HG03097 (cell line): ENCODE results near the gene AMN1.
"Not testable (repeated sequence)": the region's sequence is repeated elsewhere in the genome, so short reads cannot be mapped to it uniquely, and the experiment has no call there.

ENCODE experiments used
- ATAC-seq: cut with Tn5 transposase; IDR thresholded peaks from one replicate; pipeline ENCODE4 v1.9.1; 2021; ENCODE audit not compliant: unreplicated experiment, low FRiP score

Gene AMN1

GRCh38 chr12:31733549-31734432 is 5.0 kb upstream of the AMN1 start:
- not testable (repeated sequence) for ATAC-seq

- no peak for ATAC-seq
These were observed 4.2 kb upstream of the AMN1 start for GRCh38 chr12:31732926-31733548.

- not testable (repeated sequence) for ATAC-seq
These were observed 2.4 kb upstream of the AMN1 start for GRCh38 chr12:31731203-31731602.

DNA sequence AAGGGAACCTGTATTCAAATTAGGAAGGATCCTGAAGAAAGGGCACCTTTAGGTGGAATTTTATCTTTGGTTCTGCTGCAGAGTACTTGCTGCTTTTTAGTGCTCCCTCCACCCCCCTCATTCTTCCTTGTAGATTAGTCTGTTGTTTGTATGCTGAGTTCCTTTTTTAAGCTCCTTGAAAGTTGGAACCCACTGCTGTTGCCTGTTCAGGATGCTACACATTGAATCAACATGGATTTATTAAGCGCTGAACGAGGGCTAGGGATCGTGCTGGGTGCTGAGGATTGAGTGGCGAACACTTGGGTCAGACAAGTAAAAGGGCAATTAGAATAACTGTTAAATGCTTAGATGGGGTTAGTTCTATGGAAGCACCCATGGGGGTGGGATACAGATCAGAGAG is 884 bp upstream of the AMN1 start:
- no peak for ATAC-seq

DNA sequence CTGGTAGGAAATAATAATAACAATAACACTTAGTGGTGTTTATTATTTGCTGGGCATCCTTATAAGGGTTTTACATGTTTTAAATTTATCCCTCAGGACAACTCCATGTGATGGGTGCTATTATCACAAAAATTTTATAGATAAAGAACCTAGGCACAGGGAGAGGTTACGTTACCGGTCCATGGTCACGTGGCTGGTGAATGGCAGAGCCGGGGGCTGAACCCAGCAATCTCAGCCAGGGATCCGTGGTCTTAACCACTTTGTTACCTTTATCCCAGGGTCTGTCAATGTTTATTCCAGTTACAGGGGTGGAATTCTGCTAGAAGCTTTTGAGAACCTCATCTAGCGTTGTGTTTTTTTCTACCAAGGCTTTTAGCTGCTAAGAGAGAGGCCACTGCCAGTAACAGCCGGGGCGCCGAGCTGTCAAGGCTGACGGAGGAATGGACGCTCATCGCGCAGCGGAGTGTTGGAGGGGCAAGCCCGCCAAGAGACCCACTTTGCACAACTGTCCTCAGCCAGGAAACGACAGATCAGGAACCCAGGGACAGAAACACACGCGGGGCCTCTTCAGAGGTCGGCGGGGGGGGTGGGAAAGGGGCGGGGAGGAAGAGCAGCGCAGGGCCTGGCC is 418 bp downstream of the AMN1 start:
- ATAC-seq = no peak

GRCh38 chr12:31727192-31727591 is 1.6 kb downstream of the AMN1 start:
- ATAC-seq = no peak

GRCh38 chr12:31726575-31726974 is 2.2 kb downstream of the AMN1 start:
- ATAC-seq = no peak

- no peak for ATAC-seq
These were observed 4.3 kb downstream of the AMN1 start for GRCh38 chr12:31724557-31724956.

- ATAC-seq = no peak
These were observed 6.2 kb downstream of the AMN1 start for GRCh38 chr12:31722580-31722979.

GRCh38 chr12:31718542-31719198 is 10.2 kb downstream of the AMN1 start:
- not testable (repeated sequence) for ATAC-seq

DNA sequence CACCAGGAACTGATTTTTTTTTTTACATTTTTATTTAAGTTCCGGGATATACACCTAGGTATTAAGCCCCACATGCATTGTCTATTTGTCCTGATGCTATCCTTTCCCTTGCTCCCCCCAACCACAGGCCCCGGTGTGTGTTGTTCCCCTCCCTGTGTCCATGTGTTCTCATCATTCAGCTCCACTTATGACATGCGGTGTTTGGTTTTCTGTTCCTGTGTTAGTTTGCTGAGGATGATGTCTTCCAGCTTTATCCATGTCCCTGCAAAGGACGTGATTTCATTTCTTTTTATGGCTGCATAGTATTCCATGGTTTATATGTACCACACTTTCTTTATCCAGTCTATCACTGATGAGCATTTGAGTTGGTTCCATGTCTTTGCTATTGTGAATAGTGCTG is 11.8 kb downstream of the AMN1 start:
- not testable (repeated sequence) for ATAC-seq

GRCh38 chr12:31715283-31715825 is 13.5 kb downstream of the AMN1 start:
- ATAC-seq = no peak

- ATAC-seq = no peak
These were observed 14.2 kb downstream of the AMN1 start for GRCh38 chr12:31714406-31715271.

DNA sequence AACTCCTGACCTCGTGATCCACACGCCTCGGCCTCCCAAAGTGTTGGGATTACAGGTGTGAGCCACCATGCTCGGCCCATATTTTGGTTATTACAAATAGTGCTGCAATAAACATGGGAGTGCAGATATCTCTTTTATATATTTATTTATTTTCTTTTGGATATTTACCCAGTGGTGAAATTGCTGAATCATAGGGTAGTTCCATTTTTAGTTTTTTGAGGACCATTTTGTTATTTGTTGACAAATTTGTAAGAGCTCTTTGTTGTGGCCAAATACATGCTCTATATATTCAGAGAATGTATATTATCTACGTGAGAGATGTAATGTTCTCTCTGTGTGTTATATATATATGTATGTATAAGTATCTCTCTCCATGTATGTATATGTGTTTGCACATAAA is 15.9 kb downstream of the AMN1 start:
- ATAC-seq = no peak

DNA sequence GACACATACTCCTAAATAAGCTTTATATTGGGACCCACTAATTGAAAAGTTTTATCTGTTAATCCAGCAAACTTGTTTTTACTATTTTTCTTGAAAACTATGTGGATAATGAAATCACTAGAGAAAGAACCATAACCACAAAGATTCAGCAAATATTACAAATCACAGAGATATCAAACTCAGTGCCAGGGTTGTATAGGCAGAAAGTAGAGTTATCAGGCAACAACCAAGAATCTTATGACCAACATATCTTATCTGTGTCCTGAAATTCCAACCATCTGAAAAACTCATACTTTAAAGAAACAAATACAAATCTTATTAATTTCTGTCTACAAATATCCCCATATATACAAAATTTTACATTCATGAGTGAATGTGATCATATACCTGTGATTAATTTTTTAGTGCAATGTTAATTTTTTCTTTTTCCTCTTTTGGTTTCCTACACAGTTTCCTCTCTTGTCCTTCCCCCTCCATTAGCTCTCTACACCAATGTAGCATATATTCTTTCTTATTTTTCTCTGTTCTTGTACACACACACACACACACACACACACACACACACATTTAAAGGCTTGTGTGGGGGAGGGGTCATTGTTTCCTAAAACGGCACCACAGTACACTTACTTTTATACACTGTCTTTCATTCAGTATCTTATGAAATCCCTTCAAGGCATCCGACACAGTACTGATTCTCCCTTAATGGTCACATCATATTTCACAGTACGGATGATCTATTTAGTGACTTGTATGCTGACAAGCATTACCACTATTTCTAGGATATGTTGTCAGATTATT is 18.6 kb downstream of the AMN1 start:
- ATAC-seq = no peak

DNA sequence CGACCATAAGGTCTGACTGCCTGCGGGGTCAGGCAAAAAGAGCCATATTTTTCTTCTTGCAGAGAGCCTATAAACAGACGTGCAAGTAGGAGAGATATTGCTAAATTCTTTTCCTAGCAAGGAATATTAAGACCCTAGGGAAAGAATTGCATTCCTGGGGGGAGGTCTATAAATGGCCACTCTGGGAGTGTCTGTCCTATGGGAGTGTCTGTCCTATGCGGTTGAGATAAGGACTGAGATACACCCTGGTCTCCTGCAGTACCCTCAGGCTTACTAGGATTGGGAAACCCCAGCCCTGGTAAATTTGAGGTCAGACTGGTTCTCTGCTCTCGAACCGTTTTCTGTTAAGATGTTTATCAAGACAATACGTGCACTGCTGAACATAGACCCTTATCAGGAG is 20.7 kb downstream of the AMN1 start:
- not testable (repeated sequence) for ATAC-seq

- ATAC-seq = no peak
These were observed 23.2 kb downstream of the AMN1 start for GRCh38 chr12:31705621-31706020.

DNA sequence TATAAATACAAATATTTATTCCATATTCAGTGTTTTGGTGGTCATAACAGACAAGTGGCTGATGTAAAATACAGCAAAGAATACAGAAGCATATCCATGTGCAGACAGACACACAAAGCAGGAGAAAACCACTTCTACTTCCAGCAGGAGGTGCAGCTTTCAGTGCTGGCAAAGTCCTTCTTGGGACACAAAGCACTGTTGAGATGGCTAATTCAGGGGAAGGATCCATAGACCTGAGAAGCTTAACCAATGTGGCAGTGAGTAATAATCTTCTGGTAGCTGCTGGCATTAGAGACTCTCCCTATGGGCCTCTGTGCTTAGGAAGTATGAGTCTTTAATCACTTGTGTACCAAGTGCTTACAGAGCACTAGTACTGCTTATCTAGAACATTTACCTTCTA is 26.8 kb downstream of the AMN1 start:
- no peak for ATAC-seq

DNA sequence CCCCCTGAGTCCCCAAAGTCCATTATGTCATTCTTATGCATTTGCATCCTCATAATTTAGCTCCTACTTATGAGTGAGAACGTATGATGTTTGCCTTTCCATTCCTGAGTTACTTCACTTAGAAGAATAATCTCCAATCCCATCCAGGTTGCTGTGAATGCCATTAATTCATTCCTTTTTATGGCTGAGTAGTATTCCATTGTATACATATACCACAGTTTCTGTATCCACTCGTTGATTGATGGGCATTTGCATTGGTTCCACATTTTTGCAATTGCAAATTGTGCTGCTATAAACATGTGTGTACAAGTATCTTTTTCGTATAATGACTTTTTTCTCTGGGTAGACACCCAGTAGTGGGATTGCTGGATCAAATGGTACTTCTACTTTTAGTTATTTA is 38.9 kb downstream of the AMN1 start:
- ATAC-seq = not testable (repeated sequence)
